Duodenal mucosa (tissue), 2 donors: ENCODE data around the gene MYO7B.

Experiments
- H3K27ac ChIP-seq: one replicate; pipeline ENCODE4 v1.7.0; 2013; ENCODE audit warnings: low read depth, low read length
- H3K27me3 ChIP-seq, 2 donors: one replicate each; pipeline ENCODE4 v1.7.0; 2013; ENCODE audit warnings: low read length in 2 of 2, control low read depth in 1 of 2; ENCODE audit not compliant: insufficient read depth in 2 of 2, control insufficient read depth in 1 of 2
- H3K36me3 ChIP-seq, 2 donors: one replicate each; pipeline ENCODE4 v1.7.0; 2013; ENCODE audit warnings: low read length in 2 of 2, control low read depth in 1 of 2; ENCODE audit not compliant: insufficient read depth in 2 of 2, control insufficient read depth in 1 of 2
- H3K4me1 ChIP-seq, 2 donors: one replicate each; pipeline ENCODE4 v1.7.0; 2013; ENCODE audit warnings: low read length in 2 of 2, control low read depth in 1 of 2; ENCODE audit not compliant: insufficient read depth in 2 of 2, control insufficient read depth in 1 of 2
- H3K4me3 ChIP-seq, 2 donors: one replicate each; pipeline ENCODE4 v1.7.0; 2013; ENCODE audit warnings: low read length in 2 of 2, low read depth in 1 of 2
- H3K9ac ChIP-seq, 2 donors: one replicate each; pipeline ENCODE4 v1.7.0; 2013; ENCODE audit warnings: low read length in 2 of 2, low read depth in 1 of 2
- H3K9me3 ChIP-seq, 2 donors: one replicate each; pipeline ENCODE4 v1.7.0; 2013; ENCODE audit warnings: low read length in 2 of 2, control low read depth in 1 of 2; ENCODE audit not compliant: control insufficient read depth in 1 of 2

MYO7B gene

DNA sequence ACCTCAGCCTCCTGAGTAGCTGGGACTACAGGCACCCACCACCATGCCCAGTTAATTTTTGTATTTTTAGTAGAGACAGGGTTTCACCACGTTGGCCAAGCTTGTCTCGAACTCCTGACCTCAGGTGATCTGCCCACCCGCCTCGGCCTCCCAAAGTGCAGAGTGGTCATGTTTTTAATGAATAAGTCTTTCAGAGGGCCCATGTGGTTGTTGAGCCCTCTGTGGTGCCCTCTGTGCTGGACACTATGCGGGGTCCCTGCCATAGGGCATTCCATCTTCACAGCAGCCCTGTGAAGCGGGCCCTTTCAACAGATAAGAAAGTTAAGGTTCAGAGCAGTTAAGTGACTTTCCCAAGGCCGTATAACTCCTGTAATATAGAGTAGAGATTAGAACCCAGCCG lies 25.9 kb downstream of the MYO7B start:
- H3K27me3 ChIP-seq, result no peaks in the 10 kb centered on the region
- no peak overlapping the region for H3K4me3 ChIP-seq
- H3K9ac ChIP-seq, result no peak overlapping the region
- H3K9me3 ChIP-seq, result peaks cover 0 to under 1% of the 10 kb centered on the region in 2 donors
- peaks cover 9 to 37% of the 10 kb centered on the region in 2 donors for H3K36me3 ChIP-seq
- H3K4me1 ChIP-seq, result peaks cover 13% of the 10 kb centered on the region in 2 donors
- no peak overlapping the region for H3K27ac ChIP-seq

DNA sequence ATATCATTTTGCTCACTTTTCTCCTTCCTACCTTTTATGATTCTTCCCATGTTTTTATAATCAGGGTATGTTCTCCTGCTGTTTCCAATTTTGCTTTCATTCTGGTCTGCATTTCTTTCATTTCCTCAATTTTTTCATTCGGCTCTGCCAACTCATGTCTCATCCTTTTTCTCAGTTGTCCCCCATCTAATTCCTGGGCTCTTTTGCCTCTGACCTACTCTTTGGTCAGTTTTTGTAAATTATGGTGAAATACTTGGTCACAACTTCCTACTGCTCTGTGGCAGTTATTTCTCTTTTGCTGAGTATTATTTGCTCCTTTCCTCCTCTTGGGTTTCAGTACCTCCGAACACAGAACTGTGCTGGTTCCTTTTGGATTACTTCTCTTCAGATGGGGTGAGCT lies 27.5 kb downstream of the MYO7B start:
- Histone ChIP-seq H3K27ac (no peak overlapping the region), H3K36me3 (peaks cover 22 to 53% of the 10 kb centered on the region in 2 donors), H3K4me3 (no peak overlapping the region), H3K4me1 (peaks cover 13% of the 10 kb centered on the region in 2 donors), H3K9ac (no peak overlapping the region), H3K9me3 (no peaks in the 10 kb centered on the region), H3K27me3 (no peaks in the 10 kb centered on the region)

GRCh38 chr2:127563458-127564428 lies 28.3 kb downstream of the MYO7B start:
- Histone ChIP-seq H3K9me3 (no peaks in the 10 kb centered on the region), H3K4me1 (peaks cover 13% of the 10 kb centered on the region in 2 donors), H3K4me3 (no peak overlapping the region), H3K27me3 (no peaks in the 10 kb centered on the region), H3K9ac (no peak overlapping the region), H3K36me3 (peaks cover 28 to 58% of the 10 kb centered on the region in 2 donors), H3K27ac (no peak overlapping the region)

- Histone ChIP-seq H3K9me3 (no peaks in the 10 kb centered on the region), H3K27ac (no peak overlapping the region), H3K4me1 (peaks cover 13% of the 10 kb centered on the region in 2 donors), H3K36me3 (peaks cover 31 to 57% of the 10 kb centered on the region in 2 donors), H3K9ac (no peak overlapping the region), H3K4me3 (no peak overlapping the region), H3K27me3 (no peaks in the 10 kb centered on the region)
Measured at GRCh38 chr2:127564429-127565260, 29.2 kb downstream of the MYO7B start.

DNA sequence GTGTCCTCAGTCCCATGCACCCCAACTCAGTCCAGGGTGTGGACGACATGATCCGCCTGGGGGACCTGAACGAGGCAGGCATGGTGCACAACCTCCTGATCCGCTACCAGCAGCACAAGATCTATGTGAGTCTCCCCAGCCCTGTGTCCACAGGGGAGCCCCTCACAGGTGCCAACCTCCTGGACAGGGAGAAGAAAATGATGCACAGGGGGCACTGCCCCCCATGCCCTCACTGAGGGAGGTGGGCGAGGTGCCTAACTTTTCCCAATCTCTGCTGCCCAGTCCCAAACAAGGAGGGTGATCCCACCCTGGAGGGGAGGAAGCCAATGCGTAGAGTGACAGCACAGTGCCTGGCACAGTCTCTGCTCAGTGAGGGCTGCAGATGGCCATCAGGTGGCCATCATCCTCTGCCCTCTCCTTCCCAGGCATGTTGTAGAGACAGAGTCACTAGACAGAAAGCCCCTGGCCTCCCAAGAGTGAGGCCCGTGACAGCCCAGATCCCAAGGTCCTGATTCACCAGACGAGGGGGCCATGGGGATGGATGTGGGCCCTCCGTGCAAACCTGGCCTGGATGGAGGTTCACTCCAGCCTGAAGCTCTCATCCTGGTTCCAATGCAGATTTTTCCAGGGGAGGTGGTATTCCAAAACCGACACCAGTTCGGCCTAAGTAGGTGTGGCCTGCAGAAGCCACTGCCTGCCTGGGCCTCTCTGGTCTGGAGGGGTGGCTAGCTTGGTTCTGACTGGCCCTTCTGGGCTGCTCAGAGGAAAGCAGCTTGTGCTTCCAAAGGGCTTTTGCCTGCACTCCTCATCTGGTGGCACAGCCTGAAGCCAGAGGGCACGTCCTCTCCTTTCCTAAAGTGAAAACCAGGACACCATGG lies 30.0 kb downstream of the MYO7B start:
- Histone ChIP-seq H3K9me3 (no peaks in the 10 kb centered on the region), H3K36me3 (peaks cover 35 to 55% of the 10 kb centered on the region in 2 donors), H3K9ac (no peak overlapping the region), H3K4me1 (peaks cover 13% of the 10 kb centered on the region in 2 donors), H3K4me3 (no peak overlapping the region), H3K27me3 (no peaks in the 10 kb centered on the region), H3K27ac (no peak overlapping the region)

DNA sequence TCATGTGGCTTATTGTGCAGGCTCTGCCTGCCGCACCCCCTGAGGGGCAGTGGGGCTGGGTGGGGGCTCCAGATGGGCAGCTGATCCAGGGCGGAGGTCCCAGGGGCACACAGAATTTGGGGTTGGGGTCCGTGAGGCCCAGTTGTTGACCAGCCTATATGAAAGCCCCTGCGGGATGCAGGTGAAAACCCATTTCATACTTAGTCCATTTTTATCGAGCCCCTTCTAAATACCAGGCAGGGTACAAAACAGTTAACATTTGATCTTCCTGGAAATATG lies 30.6 kb downstream of the MYO7B start:
- no peak overlapping the region for H3K27ac ChIP-seq
- no peaks in the 10 kb centered on the region for H3K9me3 ChIP-seq
- H3K4me3 ChIP-seq, result no peak overlapping the region
- no peaks in the 10 kb centered on the region for H3K27me3 ChIP-seq
- H3K9ac ChIP-seq, result no peak overlapping the region
- H3K36me3 ChIP-seq, result peaks cover 35 to 54% of the 10 kb centered on the region in 2 donors
- peaks cover 13% of the 10 kb centered on the region in 2 donors for H3K4me1 ChIP-seq

DNA sequence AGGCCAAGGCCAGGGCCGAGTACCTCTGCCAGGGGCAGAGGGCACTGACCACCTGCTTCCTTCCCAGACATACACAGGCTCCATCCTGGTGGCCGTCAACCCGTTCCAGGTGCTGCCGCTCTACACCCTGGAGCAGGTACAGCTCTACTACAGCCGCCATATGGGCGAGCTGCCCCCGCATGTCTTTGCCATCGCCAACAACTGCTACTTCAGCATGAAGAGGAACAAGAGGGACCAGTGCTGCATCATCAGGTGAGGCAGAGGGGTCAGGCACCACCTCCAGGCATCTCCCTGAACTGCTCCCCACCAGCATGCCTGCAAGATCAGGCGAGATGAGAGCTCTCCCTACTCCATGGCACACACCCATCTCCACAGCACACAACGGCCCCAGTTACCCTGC lies 31.1 kb downstream of the MYO7B start:
- Histone ChIP-seq H3K27me3 (no peaks in the 10 kb centered on the region), H3K36me3 (peaks cover 35 to 52% of the 10 kb centered on the region in 2 donors), H3K4me3 (no peak overlapping the region), H3K9ac (no peak overlapping the region), H3K4me1 (peaks cover 13% of the 10 kb centered on the region in 2 donors), H3K9me3 (no peaks in the 10 kb centered on the region), H3K27ac (no peak overlapping the region)

DNA sequence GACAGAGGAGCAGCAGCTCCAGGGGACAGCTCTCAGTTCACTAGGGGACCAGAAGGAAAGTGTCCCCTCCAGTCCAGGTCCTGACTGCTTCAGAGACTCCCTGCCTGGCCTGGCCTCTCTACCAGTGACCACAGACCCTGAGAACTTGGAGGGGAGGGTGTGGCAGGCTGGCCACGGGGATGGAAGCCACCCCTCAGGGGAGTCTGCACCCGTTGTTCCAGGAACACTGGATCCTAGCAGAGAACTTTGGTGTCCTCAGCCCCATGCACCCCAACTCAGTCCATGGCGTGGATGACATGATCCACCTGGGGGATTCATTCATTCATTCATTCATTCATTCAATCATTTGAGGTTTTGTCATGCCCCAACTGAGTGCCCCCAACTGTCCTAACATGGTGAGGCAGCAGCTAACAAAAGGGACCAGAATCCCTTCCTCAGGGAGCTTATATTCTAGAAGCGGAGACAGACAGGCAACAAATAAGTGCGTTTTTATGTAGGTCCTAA lies 31.9 kb downstream of the MYO7B start:
- Histone ChIP-seq H3K27me3 (no peaks in the 10 kb centered on the region), H3K4me1 (peaks cover 13% of the 10 kb centered on the region in 2 donors), H3K27ac (no peak overlapping the region), H3K4me3 (no peak overlapping the region), H3K9me3 (no peaks in the 10 kb centered on the region), H3K36me3 (peaks cover 35 to 49% of the 10 kb centered on the region in 2 donors), H3K9ac (no peak overlapping the region)

GRCh38 chr2:127568128-127568527 lies 32.6 kb downstream of the MYO7B start:
- Histone ChIP-seq H3K4me1 (peaks cover 10% of the 10 kb centered on the region in 2 donors), H3K9me3 (no peaks in the 10 kb centered on the region), H3K27me3 (no peaks in the 10 kb centered on the region), H3K9ac (no peak overlapping the region), H3K4me3 (no peak overlapping the region), H3K27ac (no peak overlapping the region), H3K36me3 (peaks cover 41 to 52% of the 10 kb centered on the region in 2 donors)
